Activated naive CD8-positive, alpha-beta T cell treated with anti-CD3 and anti-CD28 coated beads, Interleukin-2, amount 50 U/mL, for 24 hours (primary cell): ENCODE results near the gene ENTPD7.
"Not testable (repeated sequence)": the region's sequence is repeated elsewhere in the genome, so short reads cannot be mapped to it uniquely, and the experiment has no call there.

Source experiments
- ATAC-seq: fragments of 150-1000 bp; cut with Tn5 transposase; one replicate; pipeline ENCODE4 v1.10.0; 2021
- DNase-seq: peaks from one replicate; pipeline ENCODE4 v3.0.0; 2021
- H3K27ac Mint-ChIP-seq: one replicate; pipeline ENCODE4 v1.8.0; 2021; ENCODE audit warnings: mild to moderate bottlenecking, mixed read lengths
- H3K27me3 Mint-ChIP-seq: one replicate; pipeline ENCODE4 v1.8.0; 2021; ENCODE audit warnings: mixed read lengths
- H3K36me3 Mint-ChIP-seq: one replicate; pipeline ENCODE4 v1.8.0; 2021; ENCODE audit warnings: low read depth, mixed read lengths
- H3K4me1 Mint-ChIP-seq: one replicate; pipeline ENCODE4 v1.8.0; 2021; ENCODE audit warnings: mixed read lengths
- H3K4me3 Mint-ChIP-seq: one replicate; pipeline ENCODE4 v1.8.0; 2021; ENCODE audit warnings: mild to moderate bottlenecking, moderate library complexity, mixed read lengths
- H3K9me3 Mint-ChIP-seq: one replicate; pipeline ENCODE4 v1.8.0; 2021; ENCODE audit warnings: mixed read lengths

Gene ENTPD7, protein sequence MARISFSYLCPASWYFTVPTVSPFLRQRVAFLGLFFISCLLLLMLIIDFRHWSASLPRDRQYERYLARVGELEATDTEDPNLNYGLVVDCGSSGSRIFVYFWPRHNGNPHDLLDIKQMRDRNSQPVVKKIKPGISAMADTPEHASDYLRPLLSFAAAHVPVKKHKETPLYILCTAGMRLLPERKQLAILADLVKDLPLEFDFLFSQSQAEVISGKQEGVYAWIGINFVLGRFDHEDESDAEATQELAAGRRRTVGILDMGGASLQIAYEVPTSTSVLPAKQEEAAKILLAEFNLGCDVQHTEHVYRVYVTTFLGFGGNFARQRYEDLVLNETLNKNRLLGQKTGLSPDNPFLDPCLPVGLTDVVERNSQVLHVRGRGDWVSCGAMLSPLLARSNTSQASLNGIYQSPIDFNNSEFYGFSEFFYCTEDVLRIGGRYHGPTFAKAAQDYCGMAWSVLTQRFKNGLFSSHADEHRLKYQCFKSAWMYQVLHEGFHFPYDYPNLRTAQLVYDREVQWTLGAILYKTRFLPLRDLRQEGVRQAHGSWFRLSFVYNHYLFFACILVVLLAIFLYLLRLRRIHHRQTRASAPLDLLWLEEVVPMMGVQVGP

DNA sequence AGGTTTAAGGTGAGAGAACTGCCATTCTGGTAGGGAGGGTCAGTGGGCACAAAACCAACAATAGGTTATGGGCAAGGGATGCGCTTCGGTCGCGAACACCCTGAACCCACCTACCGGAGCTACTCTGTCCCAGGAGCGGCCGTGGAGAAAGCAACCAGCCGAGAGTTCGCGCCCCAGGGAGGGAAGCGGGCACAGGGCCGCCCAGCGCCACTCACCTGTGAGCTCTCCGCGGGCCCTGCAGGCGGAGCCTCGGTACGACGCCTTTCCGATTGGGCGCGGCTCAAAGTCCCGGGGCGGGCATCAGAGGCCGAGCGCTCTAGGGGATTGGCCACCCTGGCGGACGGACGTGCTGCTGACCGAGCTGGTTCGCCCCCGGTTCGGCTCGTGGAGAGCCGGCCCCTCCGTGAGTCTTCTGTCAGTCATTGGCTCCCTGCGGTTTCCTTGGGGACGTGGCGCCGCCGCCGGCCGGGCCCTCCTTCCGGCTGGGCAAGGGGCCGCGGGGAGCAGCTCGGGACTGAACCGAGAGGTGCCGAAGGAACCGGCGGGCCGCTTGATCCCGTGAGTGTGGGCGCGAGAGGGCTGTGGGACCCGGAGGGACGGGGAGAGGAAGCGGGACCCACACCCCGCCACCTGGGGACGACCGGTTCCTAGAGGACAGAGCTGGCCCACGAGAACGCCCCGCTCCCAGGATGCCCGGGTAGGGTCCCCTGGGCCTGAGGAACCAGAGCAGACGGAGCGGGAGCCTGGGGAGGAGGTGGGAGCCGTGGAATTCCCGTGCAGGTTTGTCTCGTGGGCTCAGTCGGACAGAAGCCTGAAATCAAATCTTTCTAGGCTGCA lies at the start of gene ENTPD7:
TSS of gene ENTPD7 (plus strand) at position 479 of the 837 bp plus-strand sequence. CDS start 448 bp downstream, outside the sequence.
- Mint-ChIP-seq H3K36me3 (peaks cover 1% of the 10 kb centered on the region), H3K27ac (peak within 1 kb of the TSS; percentile 84), H3K9me3 (no peaks in the 10 kb centered on the region), H3K4me1 (peaks cover 21% of the 10 kb centered on the region), H3K4me3 (peak within 1 kb of the TSS; percentile 83), H3K27me3 (peaks cover 16% of the 10 kb centered on the region)
- ATAC-seq, result peak; percentile 99
- DNase-seq, result peak; percentile 92

DNA sequence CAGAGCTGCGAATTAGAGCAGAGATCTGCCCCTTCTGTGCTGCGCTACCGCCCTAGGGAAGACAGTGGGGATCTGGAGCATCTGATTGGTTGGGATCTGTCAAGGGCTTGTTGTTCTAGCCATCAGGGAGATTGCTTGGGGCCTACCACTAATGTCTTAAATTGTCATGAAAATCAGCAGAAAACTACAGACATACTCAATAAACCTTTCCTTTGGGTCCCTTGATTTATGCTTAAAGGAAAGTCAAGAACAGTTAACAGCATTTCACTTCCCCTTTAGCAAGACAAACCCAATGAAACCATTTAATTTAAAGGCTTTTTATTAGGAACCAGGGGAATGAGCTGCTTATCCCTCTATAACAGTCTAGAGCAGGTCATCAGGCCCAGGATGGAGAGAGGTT lies 49.1 kb upstream of the ENTPD7 start:
- Mint-ChIP-seq H3K27ac (no peak overlapping the region), H3K4me3 (no peak overlapping the region), H3K4me1 (peaks cover 18% of the 10 kb centered on the region), H3K27me3 (no peaks in the 10 kb centered on the region), H3K36me3 (peaks cover 17% of the 10 kb centered on the region), H3K9me3 (no peaks in the 10 kb centered on the region)
- DNase-seq (no peak), ATAC-seq (no peak)

DNA sequence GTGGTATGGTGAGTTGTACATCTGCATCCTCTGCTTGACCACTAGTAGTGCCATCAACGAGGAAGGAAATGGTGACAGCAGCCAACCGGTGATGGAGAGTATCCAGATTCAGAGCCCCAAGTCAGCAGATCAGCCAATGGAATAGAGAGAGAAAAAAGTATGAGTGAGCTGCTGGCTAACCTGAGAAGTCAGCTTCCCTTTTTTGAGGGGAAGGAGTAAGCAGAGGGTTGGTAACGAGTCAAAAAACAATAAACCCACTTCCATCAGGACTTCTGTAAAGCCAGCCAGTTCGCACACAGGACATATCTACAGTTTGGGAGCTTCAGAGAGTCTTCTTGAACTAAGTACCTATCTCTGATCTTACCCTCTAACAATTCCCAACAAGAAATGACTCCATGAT lies 48.0 kb upstream of the ENTPD7 start:
- ATAC-seq (no peak), DNase-seq (no peak)
- H3K4me1 Mint-ChIP-seq, result peaks cover 29% of the 10 kb centered on the region
- no peak overlapping the region for H3K27ac Mint-ChIP-seq
- peaks cover 26% of the 10 kb centered on the region for H3K36me3 Mint-ChIP-seq
- H3K4me3 Mint-ChIP-seq, result no peak overlapping the region
- no peaks in the 10 kb centered on the region for H3K27me3 Mint-ChIP-seq
- H3K9me3 Mint-ChIP-seq, result no peaks in the 10 kb centered on the region

DNA sequence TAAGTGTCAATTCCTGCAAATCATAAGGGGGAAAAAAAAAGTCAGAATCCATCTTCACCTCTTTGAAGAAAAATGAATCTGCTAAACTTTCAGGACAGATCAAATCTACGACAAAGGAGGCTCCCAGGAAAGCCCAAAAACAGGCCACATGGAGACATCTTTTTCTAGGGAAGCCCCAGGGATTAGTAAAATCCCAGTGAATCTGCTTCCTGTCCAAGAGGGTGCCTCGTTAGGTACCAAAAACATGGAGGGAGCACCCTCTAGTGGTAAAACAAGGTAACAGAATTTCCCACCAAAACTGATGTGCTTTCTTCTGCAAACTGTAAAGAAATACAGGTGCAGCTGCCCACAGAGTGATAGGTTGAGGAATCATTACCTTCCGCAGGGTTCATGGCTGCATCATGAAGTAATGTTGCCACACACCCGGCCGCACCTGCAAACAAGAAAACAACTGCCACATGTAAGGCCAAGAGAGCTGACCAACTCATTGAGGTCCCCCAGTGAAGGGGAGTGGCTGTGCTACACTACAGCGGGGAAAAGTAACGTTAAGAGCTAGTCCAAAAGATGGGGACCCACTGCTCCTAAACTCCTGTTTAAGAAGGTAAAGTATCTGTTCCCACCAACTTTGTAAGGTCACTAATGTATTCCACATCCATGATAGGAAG lies 47.0 kb upstream of the ENTPD7 start:
- peak; percentile 16 for DNase-seq
- H3K4me3 Mint-ChIP-seq, result no peak overlapping the region
- no peaks in the 10 kb centered on the region for H3K9me3 Mint-ChIP-seq
- ATAC-seq, result no peak
- peaks cover 38% of the 10 kb centered on the region for H3K4me1 Mint-ChIP-seq
- peaks cover 28% of the 10 kb centered on the region for H3K36me3 Mint-ChIP-seq
- H3K27ac Mint-ChIP-seq, result peak overlapping the region; percentile 10
- H3K27me3 Mint-ChIP-seq, result no peaks in the 10 kb centered on the region

DNA sequence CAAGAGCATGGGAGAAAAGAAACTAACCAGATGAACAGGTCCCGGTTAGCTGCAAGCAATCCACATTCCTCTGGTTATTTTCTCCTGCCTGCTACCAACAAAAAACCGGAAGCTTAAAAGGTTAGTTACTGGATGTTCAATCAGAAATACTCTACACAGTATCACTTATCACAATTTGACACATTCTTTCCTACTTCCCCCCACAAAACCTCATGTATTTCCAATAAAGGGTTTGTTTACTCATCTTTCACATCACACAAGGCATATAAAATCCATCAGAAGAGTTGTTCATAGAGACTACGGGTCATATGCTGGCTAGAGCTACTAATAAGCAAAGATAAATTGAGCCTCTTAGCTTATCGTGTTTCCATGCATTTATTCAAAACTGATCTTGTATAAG lies 43.9 kb upstream of the ENTPD7 start:
- Mint-ChIP-seq H3K9me3 (no peaks in the 10 kb centered on the region), H3K36me3 (peaks cover 33% of the 10 kb centered on the region), H3K27me3 (no peaks in the 10 kb centered on the region), H3K27ac (peak overlapping the region; percentile 68), H3K4me1 (peaks cover 60% of the 10 kb centered on the region), H3K4me3 (peak overlapping the region; percentile 28)
- ATAC-seq (peak; percentile 14), DNase-seq (no peak)

DNA sequence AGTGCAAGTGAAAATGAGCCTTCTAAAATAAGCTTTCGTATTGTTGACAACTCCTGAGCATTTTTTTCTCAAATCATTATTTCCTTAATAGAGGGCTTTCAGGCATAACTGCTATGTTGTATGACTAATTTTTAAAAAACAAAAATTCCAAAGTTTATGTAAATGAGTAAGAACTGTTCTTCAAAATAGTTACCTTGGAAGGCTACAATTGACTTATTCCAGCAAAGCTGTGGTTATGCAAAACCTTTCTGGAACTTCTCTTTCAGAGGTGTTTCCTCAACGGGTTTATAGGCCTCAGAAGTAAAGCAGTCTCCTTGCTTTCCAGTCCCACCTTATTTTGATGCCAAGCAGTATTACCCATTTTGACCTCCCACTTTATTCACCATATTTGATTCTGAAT lies 41.6 kb upstream of the ENTPD7 start:
- DNase-seq (no peak), ATAC-seq (no peak)
- no peaks in the 10 kb centered on the region for H3K27me3 Mint-ChIP-seq
- peaks cover 64% of the 10 kb centered on the region for H3K4me1 Mint-ChIP-seq
- peak overlapping the region; percentile 23 for H3K27ac Mint-ChIP-seq
- no peaks in the 10 kb centered on the region for H3K9me3 Mint-ChIP-seq
- H3K36me3 Mint-ChIP-seq, result peaks cover 24% of the 10 kb centered on the region
- peak overlapping the region; percentile 89 for H3K4me3 Mint-ChIP-seq

DNA sequence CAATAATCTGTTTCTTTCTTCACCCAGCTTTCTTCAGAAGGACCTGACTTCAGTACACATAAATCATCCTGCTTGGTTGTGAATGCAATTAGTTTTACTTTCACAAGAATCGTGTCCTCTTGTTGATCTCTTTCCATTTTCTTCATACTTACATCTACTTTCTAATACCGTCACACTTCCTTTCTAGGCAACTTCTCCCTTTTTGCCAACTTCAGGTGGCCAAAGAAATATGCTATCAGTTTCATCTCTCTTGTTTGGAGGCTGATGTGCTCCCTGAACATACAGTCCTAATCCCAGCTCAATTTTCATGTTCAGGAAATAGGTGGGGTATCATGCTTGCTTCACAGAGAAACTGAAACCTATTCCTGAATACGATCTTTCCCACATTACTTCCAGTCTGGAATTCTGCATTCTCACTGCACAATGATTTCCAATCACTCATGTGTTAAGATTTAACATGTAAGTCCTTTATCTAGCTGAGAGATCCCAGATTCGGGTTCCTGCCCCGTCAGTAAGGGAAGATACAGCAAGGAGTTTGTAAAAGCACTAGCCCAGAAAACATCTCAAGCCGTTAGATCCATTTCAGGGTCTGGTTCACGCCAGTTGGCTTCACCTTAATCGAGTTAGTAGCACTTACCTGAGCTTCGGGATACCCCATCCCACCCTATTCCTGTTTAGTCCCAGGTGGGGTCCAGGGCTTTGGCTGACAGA lies 40.1 kb upstream of the ENTPD7 start:
- DNase-seq (no peak), ATAC-seq (no peak)
- Mint-ChIP-seq H3K9me3 (no peaks in the 10 kb centered on the region), H3K27me3 (no peaks in the 10 kb centered on the region), H3K36me3 (peaks cover 24% of the 10 kb centered on the region), H3K4me3 (peak overlapping the region; percentile 89), H3K27ac (peak overlapping the region; percentile 91), H3K4me1 (peaks cover 62% of the 10 kb centered on the region)

DNA sequence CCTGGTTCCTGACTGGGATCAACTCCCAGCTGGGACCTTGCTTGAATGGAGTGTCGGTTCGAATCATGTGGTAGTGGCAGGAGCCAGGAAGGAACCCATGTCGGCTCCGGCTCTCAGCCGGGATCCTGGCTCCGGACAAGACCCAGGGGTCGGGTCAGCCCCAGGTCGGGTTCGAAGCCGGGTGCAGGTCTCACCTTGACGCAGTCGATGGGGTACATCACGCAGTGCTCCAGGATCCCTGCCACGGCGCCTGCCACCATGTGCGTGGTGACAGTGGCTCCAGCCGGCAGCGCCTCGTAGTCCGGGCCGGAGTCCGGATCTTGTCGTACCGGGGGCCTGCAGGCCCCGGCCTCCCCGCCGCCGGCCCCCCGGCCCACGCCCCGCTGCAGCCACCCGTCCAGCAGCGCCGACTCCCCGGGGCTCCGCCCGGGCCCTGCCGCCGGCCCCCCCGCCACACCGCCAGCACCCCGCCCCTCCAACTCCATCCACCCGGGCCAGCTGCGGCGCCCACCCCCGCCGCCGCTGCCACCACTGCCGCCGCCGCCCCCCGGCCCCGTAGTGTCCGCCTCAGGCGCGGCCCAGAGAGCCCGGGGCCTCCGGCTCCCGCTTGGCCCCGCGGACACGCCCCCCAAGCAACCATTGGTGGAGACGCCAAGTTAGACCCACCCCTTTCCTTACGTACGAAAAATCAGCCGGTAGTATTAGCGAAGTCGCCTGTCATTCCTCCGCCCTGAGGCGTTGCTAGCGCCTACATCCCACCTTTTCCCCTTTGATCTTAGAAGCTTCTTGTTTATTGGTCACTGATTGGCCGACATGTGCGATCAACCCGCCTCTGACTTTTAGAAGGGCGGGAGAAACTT lies 39.2 kb upstream of the ENTPD7 start, which contains the start of gene SLC25A28:
TSS of gene SLC25A28 (minus strand) at position 589 of the 860 bp plus-strand sequence. CDS start at position 485, 104 bp downstream.
- Mint-ChIP-seq H3K4me1 (peaks cover 55% of the 10 kb centered on the region), H3K9me3 (no peaks in the 10 kb centered on the region), H3K27me3 (no peaks in the 10 kb centered on the region), H3K4me3 (peak within 1 kb of the TSS; percentile 89), H3K27ac (peak within 1 kb of the TSS; percentile 91), H3K36me3 (peaks cover 24% of the 10 kb centered on the region)
- ATAC-seq (peak; percentile 82), DNase-seq (peak; percentile 91)

DNA sequence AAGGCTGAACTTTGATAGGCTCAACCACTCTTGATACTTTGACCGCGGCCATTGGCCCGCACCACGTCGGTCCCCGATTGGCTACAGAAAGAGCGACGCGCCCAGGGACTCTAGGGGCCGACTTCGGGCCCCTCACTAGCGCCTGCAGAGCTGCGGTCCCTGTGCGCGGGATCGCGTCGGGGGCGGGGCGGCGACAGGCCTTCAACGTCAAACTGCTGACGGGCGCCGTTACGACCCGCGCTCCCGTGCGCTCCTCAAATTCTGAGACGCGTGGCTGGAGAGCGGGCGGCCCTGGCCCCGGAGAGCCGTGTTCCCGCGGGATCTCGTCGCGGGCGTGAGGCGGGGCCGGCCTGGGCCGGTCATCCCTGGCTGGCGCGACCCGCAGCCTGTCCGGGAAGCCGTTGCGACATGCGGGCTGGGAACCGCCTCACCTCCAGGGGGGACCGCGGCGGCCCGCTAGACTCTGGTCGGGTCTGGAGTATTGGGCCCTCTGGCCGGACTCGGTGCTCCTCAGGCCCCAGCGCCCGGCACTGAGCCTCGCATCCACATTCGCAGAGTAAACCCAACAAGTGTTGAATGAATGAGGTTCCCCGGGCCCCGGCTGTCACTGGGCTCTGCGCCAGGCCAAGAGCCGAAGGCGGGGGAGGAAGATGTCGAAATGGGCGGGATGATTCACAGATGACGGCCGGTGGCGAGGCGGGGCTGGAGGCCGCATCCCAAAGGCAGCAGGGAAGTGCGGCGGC lies 38.4 kb upstream of the ENTPD7 start:
- peak overlapping the region; percentile 91 for H3K27ac Mint-ChIP-seq
- peaks cover 17% of the 10 kb centered on the region for H3K36me3 Mint-ChIP-seq
- H3K27me3 Mint-ChIP-seq, result no peaks in the 10 kb centered on the region
- peaks cover 47% of the 10 kb centered on the region for H3K4me1 Mint-ChIP-seq
- DNase-seq (peak; percentile 87), ATAC-seq (peak; percentile 95)
- H3K9me3 Mint-ChIP-seq, result no peaks in the 10 kb centered on the region
- peak overlapping the region; percentile 79 for H3K4me3 Mint-ChIP-seq

DNA sequence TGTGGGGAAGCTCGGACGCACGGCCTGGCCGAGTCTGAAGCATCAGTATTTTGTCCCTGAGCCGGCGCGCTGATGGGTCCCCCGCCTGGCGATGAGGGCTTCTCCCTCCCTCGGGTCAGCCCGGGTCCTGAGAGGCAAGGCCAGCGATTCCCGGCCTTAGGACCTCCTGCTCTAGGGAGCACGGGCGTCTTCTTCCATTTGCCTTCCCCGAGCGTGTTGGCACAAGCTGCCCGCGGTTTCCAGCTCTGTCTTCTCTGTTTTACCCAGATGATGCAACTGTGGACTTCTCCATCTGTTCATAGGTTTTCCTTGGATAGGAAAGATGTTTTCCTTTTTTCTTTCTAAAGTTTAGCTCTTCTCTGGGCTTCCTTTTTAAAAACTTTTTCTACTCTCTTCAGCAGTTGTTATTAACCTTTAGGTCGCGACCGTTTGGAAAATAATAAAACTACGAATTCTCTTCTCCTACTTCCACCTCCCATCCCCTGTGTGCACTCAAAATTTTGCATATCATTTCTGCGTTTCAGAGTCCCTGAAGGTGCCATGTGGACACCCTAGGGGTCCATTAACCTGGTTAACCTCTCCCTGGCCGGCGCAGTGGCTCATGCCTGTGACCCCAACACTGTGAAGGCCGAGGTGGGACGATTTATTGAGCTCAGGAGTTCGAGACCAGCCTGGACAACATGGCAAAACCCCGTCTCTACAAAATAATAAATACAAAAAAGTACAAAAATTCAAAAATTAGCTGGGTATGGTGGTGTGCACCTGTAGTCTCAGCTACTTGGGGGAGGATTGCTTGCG lies 37.7 kb upstream of the ENTPD7 start:
- H3K27me3 Mint-ChIP-seq, result no peaks in the 10 kb centered on the region
- no peak for DNase-seq
- peak overlapping the region; percentile 79 for H3K4me3 Mint-ChIP-seq
- H3K4me1 Mint-ChIP-seq, result peaks cover 40% of the 10 kb centered on the region
- no peaks in the 10 kb centered on the region for H3K9me3 Mint-ChIP-seq
- ATAC-seq, result no peak
- H3K36me3 Mint-ChIP-seq, result peaks cover 14% of the 10 kb centered on the region
- peak overlapping the region; percentile 91 for H3K27ac Mint-ChIP-seq

DNA sequence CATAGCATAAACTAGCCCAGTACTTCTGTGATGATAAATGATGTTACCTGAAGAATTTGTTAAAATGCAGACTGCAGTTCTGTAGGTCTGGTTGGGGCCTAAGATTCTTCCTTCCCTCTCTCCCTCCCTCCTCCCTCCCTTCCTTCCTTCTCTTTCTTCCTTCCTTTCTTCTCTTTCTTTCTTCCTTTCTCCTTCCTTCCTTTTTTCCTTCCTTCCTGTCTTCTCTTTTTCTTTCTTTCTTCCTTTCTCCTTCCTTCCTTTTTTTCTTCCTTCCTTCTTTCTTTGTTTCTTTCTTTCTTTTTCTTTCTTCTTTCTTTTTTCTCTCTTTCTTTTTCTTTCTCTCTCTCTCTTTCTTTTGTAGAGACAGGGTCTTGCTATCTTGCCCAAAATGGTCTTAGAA lies 35.4 kb upstream of the ENTPD7 start:
- Mint-ChIP-seq H3K9me3 (no peaks in the 10 kb centered on the region), H3K27me3 (no peaks in the 10 kb centered on the region), H3K36me3 (peaks cover 5% of the 10 kb centered on the region), H3K27ac (no peak overlapping the region), H3K4me3 (no peak overlapping the region), H3K4me1 (peaks cover 17% of the 10 kb centered on the region)
- no peak for DNase-seq
- ATAC-seq, result no peak

DNA sequence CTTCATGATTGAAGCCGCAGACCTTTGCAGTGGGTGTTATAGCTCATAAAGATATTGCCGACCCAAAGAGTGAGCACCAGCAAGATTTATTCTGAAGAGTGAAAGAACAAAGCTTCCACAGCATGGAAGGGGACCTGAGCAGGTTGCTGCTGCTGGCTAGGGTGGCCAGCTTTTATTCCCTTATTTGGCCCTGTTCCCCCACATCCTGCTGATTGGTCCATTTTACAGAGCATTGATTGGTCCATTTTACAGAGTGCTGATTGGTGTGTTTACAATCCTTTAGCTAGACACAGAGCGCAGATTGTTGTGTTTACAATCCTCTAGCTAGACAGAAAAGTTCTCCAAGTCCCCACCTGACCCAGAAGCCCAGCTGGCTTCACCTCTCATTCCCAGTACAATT lies 34.2 kb upstream of the ENTPD7 start:
- not testable (repeated sequence) for ATAC-seq, H3K27me3 Mint-ChIP-seq, H3K27ac Mint-ChIP-seq, H3K4me3 Mint-ChIP-seq, H3K36me3 Mint-ChIP-seq, DNase-seq, H3K9me3 Mint-ChIP-seq
- H3K4me1 Mint-ChIP-seq, result peaks cover 13% of the 10 kb centered on the region
